ENCODE data around the gene CA11. TPM values are rescaled to one million over a fixed set of nuclear protein-coding genes. Genes with fewer than 3 reads are reported as not detected.

Gene CA11
- total and polyA plus RNA-seq, 2 experiments from 2014 or later = 8.8 to 29.7 TPM

DNA sequence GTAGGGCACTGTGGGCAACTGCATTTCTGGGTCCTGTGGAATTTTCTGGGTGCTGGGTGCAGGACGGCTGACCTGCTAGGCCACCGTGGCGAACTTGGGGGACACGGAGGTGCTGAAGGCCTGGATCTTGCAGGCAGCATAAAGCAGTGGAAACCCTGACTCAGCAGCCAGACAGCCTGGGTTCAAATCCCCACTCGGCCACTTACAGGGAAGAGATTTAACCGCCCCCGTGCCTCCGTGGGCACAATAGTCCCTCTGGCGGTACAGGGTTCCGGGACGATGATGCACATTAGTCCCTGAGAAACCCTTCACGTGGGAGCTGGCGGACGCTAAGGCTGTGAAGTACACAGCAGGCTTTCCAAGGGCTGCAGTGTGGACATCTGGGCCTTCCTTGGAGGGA is 34.1 kb downstream of the CA11 start (continued):
- TF ChIP-seq, protein P1, sequence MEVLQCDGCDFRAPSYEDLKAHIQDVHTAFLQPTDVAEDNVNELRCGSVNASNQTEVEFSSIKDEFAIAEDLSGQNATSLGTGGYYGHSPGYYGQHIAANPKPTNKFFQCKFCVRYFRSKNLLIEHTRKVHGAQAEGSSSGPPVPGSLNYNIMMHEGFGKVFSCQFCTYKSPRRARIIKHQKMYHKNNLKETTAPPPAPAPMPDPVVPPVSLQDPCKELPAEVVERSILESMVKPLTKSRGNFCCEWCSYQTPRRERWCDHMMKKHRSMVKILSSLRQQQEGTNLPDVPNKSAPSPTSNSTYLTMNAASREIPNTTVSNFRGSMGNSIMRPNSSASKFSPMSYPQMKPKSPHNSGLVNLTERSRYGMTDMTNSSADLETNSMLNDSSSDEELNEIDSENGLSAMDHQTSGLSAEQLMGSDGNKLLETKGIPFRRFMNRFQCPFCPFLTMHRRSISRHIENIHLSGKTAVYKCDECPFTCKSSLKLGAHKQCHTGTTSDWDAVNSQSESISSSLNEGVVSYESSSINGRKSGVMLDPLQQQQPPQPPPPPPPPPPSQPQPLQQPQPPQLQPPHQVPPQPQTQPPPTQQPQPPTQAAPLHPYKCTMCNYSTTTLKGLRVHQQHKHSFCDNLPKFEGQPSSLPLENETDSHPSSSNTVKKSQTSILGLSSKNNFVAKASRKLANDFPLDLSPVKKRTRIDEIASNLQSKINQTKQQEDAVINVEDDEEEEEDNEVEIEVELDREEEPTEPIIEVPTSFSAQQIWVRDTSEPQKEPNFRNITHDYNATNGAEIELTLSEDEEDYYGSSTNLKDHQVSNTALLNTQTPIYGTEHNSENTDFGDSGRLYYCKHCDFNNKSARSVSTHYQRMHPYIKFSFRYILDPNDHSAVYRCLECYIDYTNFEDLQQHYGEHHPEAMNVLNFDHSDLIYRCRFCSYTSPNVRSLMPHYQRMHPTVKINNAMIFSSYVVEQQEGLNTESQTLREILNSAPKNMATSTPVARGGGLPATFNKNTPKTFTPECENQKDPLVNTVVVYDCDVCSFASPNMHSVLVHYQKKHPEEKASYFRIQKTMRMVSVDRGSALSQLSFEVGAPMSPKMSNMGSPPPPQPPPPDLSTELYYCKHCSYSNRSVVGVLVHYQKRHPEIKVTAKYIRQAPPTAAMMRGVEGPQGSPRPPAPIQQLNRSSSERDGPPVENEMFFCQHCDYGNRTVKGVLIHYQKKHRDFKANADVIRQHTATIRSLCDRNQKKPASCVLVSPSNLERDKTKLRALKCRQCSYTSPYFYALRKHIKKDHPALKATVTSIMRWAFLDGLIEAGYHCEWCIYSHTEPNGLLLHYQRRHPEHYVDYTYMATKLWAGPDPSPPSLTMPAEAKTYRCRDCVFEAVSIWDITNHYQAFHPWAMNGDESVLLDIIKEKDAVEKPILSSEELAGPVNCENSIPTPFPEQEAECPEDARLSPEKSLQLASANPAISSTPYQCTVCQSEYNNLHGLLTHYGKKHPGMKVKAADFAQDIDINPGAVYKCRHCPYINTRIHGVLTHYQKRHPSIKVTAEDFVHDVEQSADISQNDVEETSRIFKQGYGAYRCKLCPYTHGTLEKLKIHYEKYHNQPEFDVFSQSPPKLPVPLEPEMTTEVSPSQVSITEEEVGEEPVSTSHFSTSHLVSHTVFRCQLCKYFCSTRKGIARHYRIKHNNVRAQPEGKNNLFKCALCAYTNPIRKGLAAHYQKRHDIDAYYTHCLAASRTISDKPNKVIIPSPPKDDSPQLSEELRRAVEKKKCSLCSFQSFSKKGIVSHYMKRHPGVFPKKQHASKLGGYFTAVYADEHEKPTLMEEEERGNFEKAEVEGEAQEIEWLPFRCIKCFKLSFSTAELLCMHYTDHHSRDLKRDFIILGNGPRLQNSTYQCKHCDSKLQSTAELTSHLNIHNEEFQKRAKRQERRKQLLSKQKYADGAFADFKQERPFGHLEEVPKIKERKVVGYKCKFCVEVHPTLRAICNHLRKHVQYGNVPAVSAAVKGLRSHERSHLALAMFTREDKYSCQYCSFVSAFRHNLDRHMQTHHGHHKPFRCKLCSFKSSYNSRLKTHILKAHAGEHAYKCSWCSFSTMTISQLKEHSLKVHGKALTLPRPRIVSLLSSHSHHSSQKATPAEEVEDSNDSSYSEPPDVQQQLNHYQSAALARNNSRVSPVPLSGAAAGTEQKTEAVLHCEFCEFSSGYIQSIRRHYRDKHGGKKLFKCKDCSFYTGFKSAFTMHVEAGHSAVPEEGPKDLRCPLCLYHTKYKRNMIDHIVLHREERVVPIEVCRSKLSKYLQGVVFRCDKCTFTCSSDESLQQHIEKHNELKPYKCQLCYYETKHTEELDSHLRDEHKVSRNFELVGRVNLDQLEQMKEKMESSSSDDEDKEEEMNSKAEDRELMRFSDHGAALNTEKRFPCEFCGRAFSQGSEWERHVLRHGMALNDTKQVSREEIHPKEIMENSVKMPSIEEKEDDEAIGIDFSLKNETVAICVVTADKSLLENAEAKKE (CRISPR knock-in tag; IDR thresholded peaks at IDR 0.05) = no peak
- no peak for TF ChIP-seq EZH2 (IDR thresholded peaks at IDR 0.05; ENCODE audit: low read depth, unreplicated experiment)
- no peak for TF ChIP-seq NANOG (IDR thresholded peaks at IDR 0.05; ENCODE audit: borderline replicate concordance)
- TF ChIP-seq EZH2phosphoT487 (IDR thresholded peaks at IDR 0.05; ENCODE audit: unreplicated experiment) = no peak
- TF ChIP-seq, protein P2, sequence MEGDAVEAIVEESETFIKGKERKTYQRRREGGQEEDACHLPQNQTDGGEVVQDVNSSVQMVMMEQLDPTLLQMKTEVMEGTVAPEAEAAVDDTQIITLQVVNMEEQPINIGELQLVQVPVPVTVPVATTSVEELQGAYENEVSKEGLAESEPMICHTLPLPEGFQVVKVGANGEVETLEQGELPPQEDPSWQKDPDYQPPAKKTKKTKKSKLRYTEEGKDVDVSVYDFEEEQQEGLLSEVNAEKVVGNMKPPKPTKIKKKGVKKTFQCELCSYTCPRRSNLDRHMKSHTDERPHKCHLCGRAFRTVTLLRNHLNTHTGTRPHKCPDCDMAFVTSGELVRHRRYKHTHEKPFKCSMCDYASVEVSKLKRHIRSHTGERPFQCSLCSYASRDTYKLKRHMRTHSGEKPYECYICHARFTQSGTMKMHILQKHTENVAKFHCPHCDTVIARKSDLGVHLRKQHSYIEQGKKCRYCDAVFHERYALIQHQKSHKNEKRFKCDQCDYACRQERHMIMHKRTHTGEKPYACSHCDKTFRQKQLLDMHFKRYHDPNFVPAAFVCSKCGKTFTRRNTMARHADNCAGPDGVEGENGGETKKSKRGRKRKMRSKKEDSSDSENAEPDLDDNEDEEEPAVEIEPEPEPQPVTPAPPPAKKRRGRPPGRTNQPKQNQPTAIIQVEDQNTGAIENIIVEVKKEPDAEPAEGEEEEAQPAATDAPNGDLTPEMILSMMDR (conservative IDR thresholded peaks at IDR 0.05; ENCODE audit: low read depth in 2 of 2) = no peak
- TF ChIP-seq POLR2AphosphoS5 (IDR thresholded peaks at IDR 0.05; ENCODE audit: low read depth) = no peak
- no peak for TF ChIP-seq ZNF114 (CRISPR knock-in tag; IDR thresholded peaks at IDR 0.05)
- TF ChIP-seq JUNB (IDR thresholded peaks at IDR 0.05; ENCODE audit: unreplicated experiment) = no peak

DNA sequence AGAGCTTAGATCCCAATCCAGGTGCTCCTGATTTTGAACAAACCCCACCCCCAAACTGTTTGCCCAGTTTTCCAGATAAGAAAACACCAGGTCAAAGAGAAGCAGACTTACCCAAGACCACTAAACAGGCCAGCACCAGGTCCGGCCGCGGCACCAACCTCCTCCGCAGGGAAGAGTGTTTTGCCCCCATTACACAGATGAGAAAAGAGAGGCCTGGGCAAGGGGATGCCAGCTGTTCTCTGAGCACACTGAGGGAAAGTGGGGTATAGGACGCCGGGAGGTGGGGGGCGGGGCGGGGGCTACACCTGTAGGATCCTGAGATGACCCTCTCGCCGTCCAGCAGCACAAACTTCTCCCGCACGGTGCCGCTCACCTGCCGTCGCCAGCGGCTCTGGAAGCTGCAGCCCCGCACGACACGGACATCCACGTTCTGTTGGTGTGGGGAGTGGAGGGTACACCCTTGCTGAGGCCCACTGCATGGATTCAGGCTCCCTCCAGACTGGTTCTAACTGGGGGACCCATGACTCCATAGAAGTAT is 36.3 kb downstream of the CA11 start:
- Histone ChIP-seq H3F3A (replicated peaks; ENCODE audit: low read depth) (peaks cover 8% of the 10 kb centered on the region; the same call in 1 of the 2 replicates), H3K27me3 (ENCODE audit: insufficient read depth) (no peaks in the 10 kb centered on the region), H3K36me3 (ENCODE audit: insufficient read depth) (no peaks in the 10 kb centered on the region), H3K9me2 (ENCODE audit: insufficient read depth) (no peaks in the 10 kb centered on the region), H3K4me1 (ENCODE audit: insufficient read depth) (peaks cover 10% of the 10 kb centered on the region; the same call in 1 of the 2 replicates), H3K4me2 (no peak overlapping the region), H3K4me3 (no peak overlapping the region), H3K79me2 (replicated peaks; ENCODE audit: insufficient read depth) (no peaks in the 10 kb centered on the region), H2AFZ (no peak overlapping the region), H3K27ac (ENCODE audit: low read depth) (no peak overlapping the region), H4K20me1 (replicated peaks; ENCODE audit: insufficient read depth) (no peaks in the 10 kb centered on the region)
- ATAC-seq (no peak), DNase-seq (ENCODE audit: low spot score) (no peak)
- Mint-ChIP-seq H3K4me3 (no peak overlapping the region), H3K9me3 (no peaks in the 10 kb centered on the region; the same call in 2 of the 3 replicates), H3K4me1 (peaks cover 14% of the 10 kb centered on the region), H3K36me3 (ENCODE audit: low read depth) (peaks cover 12% of the 10 kb centered on the region), H3K27ac (no peak overlapping the region), H3K27me3 (ENCODE audit: insufficient read depth, low read depth, poor library complexity) (peaks cover 25% of the 10 kb centered on the region)
- no peak for TF ChIP-seq POLR2AphosphoS5 (IDR thresholded peaks at IDR 0.05; ENCODE audit: low read depth)
- TF ChIP-seq JUNB (IDR thresholded peaks at IDR 0.05; ENCODE audit: unreplicated experiment) = no peak
- TF ChIP-seq, protein P3, sequence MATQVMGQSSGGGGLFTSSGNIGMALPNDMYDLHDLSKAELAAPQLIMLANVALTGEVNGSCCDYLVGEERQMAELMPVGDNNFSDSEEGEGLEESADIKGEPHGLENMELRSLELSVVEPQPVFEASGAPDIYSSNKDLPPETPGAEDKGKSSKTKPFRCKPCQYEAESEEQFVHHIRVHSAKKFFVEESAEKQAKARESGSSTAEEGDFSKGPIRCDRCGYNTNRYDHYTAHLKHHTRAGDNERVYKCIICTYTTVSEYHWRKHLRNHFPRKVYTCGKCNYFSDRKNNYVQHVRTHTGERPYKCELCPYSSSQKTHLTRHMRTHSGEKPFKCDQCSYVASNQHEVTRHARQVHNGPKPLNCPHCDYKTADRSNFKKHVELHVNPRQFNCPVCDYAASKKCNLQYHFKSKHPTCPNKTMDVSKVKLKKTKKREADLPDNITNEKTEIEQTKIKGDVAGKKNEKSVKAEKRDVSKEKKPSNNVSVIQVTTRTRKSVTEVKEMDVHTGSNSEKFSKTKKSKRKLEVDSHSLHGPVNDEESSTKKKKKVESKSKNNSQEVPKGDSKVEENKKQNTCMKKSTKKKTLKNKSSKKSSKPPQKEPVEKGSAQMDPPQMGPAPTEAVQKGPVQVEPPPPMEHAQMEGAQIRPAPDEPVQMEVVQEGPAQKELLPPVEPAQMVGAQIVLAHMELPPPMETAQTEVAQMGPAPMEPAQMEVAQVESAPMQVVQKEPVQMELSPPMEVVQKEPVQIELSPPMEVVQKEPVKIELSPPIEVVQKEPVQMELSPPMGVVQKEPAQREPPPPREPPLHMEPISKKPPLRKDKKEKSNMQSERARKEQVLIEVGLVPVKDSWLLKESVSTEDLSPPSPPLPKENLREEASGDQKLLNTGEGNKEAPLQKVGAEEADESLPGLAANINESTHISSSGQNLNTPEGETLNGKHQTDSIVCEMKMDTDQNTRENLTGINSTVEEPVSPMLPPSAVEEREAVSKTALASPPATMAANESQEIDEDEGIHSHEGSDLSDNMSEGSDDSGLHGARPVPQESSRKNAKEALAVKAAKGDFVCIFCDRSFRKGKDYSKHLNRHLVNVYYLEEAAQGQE (IDR thresholded peaks at IDR 0.05; ENCODE audit: unreplicated experiment) = no peak
- TF ChIP-seq, protein P4, sequence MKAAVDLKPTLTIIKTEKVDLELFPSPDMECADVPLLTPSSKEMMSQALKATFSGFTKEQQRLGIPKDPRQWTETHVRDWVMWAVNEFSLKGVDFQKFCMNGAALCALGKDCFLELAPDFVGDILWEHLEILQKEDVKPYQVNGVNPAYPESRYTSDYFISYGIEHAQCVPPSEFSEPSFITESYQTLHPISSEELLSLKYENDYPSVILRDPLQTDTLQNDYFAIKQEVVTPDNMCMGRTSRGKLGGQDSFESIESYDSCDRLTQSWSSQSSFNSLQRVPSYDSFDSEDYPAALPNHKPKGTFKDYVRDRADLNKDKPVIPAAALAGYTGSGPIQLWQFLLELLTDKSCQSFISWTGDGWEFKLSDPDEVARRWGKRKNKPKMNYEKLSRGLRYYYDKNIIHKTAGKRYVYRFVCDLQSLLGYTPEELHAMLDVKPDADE (IDR thresholded peaks at IDR 0.05) = no peak
- no peak for TF ChIP-seq STAT1 (IDR thresholded peaks at IDR 0.05; ENCODE audit: unreplicated experiment)
- no peak for TF ChIP-seq NANOG (IDR thresholded peaks at IDR 0.05; ENCODE audit: borderline replicate concordance)
- no peak for TF ChIP-seq ZNF114 (CRISPR knock-in tag; IDR thresholded peaks at IDR 0.05)

All from GM23338 (cell line).